HFFc6 (cell line): Measurements from ENCODE around the gene SLC2A13. TPM values are rescaled to one million over a fixed set of nuclear protein-coding genes. Genes with fewer than 3 reads are reported as not detected.
"Not testable (repeated sequence)": the region's sequence is repeated elsewhere in the genome, so short reads cannot be mapped to it uniquely, and the experiment has no call there.

Experiments
- DNase-seq: peaks from one replicate; pipeline ENCODE4 v3.0.0-alpha.2; 2018
- H3K27ac Mint-ChIP-seq: 2 replicates; pipeline ENCODE4 v1.8.0; 2020; ENCODE audit warnings: mild to moderate bottlenecking, mixed read lengths
- H3K27me3 Mint-ChIP-seq: 2 replicates; pipeline ENCODE4 v1.8.0; 2021; ENCODE audit warnings: mild to moderate bottlenecking, moderate library complexity, mixed read lengths; ENCODE audit not compliant: insufficient read depth
- H3K36me3 Mint-ChIP-seq: 2 replicates; pipeline ENCODE4 v1.8.0; 2021; ENCODE audit warnings: low read depth, mixed read lengths
- H3K4me1 Mint-ChIP-seq: 2 replicates; pipeline ENCODE4 v1.8.0; 2020; ENCODE audit warnings: low read depth, mixed read lengths
- H3K4me3 Mint-ChIP-seq: 2 replicates; pipeline ENCODE4 v1.8.0; 2020; ENCODE audit warnings: mild to moderate bottlenecking, moderate library complexity, mixed read lengths
- H3K9me3 Mint-ChIP-seq: 2 replicates; pipeline ENCODE4 v1.8.0; 2020; ENCODE audit warnings: mild to moderate bottlenecking, mixed read lengths
- total RNA-seq, 6 experiments: library from RNA; stranded (reverse); fragmentation: NEBNext Ultra II Directional; extraction: Animal tissue kit (Norgen Biotek cat#: 25700); gene quantifications; 2 replicates in 1 of 6; 3 replicates in 5 of 6; pipeline ENCODE4 v1.2.3, GENCODE V29; 2021
- TF ChIP-seq, protein P1 (sequence below): fragments of 200-600 bp; sonication (generic); IDR thresholded peaks from 2 replicates; pipeline ENCODE4 v1.5.0; 2021; ENCODE audit warnings: antibody characterized with exemption, mild to moderate bottlenecking

The SLC2A13 gene
- total RNA-seq, 6 experiments from 2014 or later, result 2.3 to 3.3 (median 2.9) TPM

DNA sequence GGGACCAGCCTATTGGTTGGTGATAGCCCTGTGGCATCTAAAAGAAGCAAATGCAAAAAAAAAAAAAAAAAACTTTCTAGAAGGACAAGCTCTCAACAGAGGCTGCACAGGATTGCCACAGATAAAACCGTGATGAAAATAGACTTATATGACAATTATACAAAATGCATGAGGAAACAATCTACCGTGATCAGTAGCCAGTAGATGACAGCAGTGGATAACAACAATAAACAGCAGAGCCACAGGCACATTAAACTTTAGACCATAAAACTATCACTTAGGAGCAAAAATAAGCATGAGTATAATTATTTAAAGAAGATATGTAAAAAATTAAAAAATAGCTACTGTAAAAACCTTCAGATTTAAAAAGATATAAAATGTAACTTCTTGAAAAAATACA, 302.7 kb downstream of the SLC2A13 start:
- TF ChIP-seq, protein P1, sequence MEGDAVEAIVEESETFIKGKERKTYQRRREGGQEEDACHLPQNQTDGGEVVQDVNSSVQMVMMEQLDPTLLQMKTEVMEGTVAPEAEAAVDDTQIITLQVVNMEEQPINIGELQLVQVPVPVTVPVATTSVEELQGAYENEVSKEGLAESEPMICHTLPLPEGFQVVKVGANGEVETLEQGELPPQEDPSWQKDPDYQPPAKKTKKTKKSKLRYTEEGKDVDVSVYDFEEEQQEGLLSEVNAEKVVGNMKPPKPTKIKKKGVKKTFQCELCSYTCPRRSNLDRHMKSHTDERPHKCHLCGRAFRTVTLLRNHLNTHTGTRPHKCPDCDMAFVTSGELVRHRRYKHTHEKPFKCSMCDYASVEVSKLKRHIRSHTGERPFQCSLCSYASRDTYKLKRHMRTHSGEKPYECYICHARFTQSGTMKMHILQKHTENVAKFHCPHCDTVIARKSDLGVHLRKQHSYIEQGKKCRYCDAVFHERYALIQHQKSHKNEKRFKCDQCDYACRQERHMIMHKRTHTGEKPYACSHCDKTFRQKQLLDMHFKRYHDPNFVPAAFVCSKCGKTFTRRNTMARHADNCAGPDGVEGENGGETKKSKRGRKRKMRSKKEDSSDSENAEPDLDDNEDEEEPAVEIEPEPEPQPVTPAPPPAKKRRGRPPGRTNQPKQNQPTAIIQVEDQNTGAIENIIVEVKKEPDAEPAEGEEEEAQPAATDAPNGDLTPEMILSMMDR, result no peak
- no peak for DNase-seq

DNA sequence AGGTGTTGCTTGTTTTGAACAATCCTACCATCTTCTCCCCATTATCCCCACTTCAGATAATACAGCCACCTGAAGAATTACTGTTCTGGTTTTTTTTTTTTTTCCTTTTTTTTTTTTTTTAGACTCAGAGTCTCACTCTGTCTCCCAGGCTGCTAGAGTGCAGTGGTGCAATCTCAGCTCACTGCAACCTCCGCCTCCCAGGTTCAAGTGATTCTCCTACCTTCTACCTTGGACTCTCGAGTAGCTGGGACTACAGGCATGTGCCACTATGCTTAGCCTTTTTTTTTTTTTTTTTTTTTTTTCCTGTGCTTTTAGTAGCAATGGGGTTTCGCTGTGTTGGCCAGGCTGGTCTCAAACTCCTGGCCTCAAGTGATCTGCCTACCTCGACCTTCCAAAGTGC, 306.9 kb downstream of the SLC2A13 start:
- Mint-ChIP-seq H3K36me3 (no peaks in the 10 kb centered on the region), H3K27me3 (no peaks in the 10 kb centered on the region), H3K4me1 (no peaks in the 10 kb centered on the region), H3K9me3 (peaks cover 35% of the 10 kb centered on the region), H3K4me3 (no peak overlapping the region), H3K27ac (no peak overlapping the region)
- DNase-seq, result no peak
- TF ChIP-seq, protein P1, result no peak

More for the DNA sequence above, 302.7 kb downstream of the SLC2A13 start:
- Mint-ChIP-seq H3K36me3 (no peaks in the 10 kb centered on the region), H3K9me3 (peaks cover 37% of the 10 kb centered on the region), H3K27me3 (peaks cover 3% of the 10 kb centered on the region; the same call in 1 of the 2 replicates), H3K27ac (no peak overlapping the region), H3K4me1 (no peaks in the 10 kb centered on the region), H3K4me3 (no peak overlapping the region)

DNA sequence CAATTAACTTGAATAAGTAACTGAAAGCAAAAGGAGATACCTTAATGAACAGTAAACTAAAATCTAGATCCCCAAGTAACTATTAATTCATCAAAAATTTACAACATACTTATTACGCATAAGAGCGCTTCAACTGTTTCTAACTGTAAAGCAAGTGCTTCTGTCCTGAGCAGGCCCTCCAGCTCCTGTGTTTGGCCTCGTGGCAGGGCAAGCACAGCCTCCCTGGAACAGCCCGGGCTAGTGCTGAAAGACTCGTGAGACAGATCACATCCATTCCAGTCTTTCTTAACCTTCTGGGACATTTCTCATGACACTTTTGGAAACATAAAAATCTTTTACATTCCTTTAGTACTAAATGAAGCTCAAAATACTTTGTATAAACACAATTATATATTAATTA, 307.5 kb downstream of the SLC2A13 start:
- DNase-seq, result no peak
- Mint-ChIP-seq H3K27me3 (no peaks in the 10 kb centered on the region), H3K27ac (no peak overlapping the region), H3K4me1 (no peaks in the 10 kb centered on the region), H3K36me3 (no peaks in the 10 kb centered on the region), H3K9me3 (peaks cover 32% of the 10 kb centered on the region), H3K4me3 (no peak overlapping the region)
- TF ChIP-seq, protein P1, result no peak

DNA sequence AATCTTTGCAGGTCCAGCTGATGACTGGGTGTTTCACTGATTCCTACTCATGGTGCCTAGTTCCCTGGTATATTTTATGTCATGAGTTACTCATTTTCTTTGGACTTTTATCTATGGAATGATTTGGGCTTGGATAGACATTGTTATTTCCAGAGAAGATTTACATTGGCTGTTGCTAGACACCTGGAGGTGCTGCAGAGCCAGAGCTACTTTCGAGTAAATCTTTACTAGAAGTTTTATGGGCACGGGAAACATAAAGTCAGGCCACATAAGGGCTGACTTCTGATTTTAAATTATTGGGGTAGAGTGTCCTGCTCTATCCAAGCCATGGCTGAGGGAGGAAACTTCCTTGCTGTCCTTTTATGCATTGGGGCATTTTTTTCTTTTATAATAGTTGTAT, 310.4 kb downstream of the SLC2A13 start:
- H3K27me3 Mint-ChIP-seq, result no peaks in the 10 kb centered on the region
- no peaks in the 10 kb centered on the region for H3K36me3 Mint-ChIP-seq
- H3K4me1 Mint-ChIP-seq, result no peaks in the 10 kb centered on the region
- no peak overlapping the region for H3K27ac Mint-ChIP-seq
- H3K4me3 Mint-ChIP-seq, result no peak overlapping the region
- H3K9me3 Mint-ChIP-seq, result peaks cover 23% of the 10 kb centered on the region
- TF ChIP-seq, protein P1, result no peak
- no peak for DNase-seq

DNA sequence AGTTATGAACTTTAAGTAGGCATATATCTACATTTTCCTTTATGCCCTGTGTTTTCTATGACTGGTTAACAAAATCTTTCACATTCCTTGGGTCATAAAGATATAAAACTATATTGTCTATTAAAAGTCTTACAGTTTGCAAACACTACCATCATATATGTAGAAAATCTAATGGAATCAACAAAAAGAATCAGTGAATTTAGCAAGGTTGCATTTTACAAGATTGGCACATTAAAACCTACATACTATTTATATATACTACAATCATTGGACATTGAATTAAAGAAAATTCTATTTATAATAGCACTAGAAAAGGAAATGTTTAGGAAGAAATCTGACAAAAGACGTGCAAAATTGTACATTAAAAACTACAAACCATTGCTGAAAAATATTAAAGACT, 312.9 kb downstream of the SLC2A13 start:
- Mint-ChIP-seq H3K27me3 (no peaks in the 10 kb centered on the region), H3K9me3 (peaks cover 6% of the 10 kb centered on the region; the same call in 1 of the 2 replicates), H3K36me3 (no peaks in the 10 kb centered on the region), H3K4me3 (no peak overlapping the region), H3K4me1 (no peaks in the 10 kb centered on the region), H3K27ac (no peak overlapping the region)
- no peak for DNase-seq
- TF ChIP-seq, protein P1, result no peak

DNA sequence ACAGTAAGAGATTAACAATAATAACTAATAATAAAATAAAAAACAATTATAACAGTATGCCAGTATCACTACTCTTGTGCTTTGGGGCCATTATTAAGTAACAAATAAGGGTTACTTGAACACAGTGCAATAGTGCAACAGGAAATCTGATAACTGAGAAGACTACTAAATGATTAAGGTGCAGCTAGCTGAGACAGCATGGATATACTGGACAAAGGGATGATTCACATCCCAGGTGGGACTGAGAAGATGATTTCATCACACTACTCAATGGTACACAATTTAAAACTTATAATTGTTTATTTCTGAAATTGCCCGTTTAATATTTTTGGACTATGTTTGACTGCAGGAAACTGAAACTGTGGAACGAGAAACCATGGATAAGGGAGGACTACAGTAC, 317.6 kb downstream of the SLC2A13 start:
- Mint-ChIP-seq H3K9me3 (peaks cover 18% of the 10 kb centered on the region), H3K27ac (no peak overlapping the region), H3K4me3 (no peak overlapping the region), H3K4me1 (no peaks in the 10 kb centered on the region), H3K36me3 (no peaks in the 10 kb centered on the region), H3K27me3 (no peaks in the 10 kb centered on the region)
- TF ChIP-seq, protein P1, result no peak
- no peak for DNase-seq

DNA sequence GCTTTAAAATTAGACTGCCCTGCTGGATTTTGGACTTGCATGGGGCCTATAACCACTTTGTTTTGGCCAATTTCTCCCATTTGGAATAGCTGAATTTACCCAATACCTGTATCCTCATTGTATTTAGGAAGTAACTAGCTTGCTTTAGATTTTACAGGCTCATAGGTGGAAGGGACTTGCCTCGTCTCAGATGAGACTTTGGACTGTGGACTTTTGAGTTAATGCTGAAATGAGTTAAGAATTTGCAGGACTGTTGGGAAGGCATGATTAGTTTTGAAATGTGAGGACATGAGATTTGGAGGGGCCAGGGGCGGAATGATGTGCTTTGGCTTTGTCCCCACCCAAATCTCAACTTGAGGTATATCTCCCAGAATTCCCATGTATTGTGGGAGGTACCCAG, 320.1 kb downstream of the SLC2A13 start:
- not testable (repeated sequence) for H3K27me3 Mint-ChIP-seq, DNase-seq

More for the DNA sequence above, 320.1 kb downstream of the SLC2A13 start:
- peaks cover 18% of the 10 kb centered on the region for H3K9me3 Mint-ChIP-seq
- not testable (repeated sequence) for H3K27ac Mint-ChIP-seq, H3K4me3 Mint-ChIP-seq, H3K4me1 Mint-ChIP-seq, H3K36me3 Mint-ChIP-seq
